Uterus (tissue), 2 donors: ENCODE data around the gene OPRL1.

Experiments used
- POLR2A ChIP-seq, 2 donors: fragments of 450-650 bp; IDR thresholded peaks; one replicate each; pipeline ENCODE4 v1.6.1; 2016; ENCODE audit warnings: antibody characterized with exemption in 2 of 2, mild to moderate bottlenecking in 1 of 2, moderate library complexity in 1 of 2
- TF ChIP-seq, protein P1 (sequence below), 4 experiments: fragments of 200-600 bp in 2 of 4; fragments of 450-650 bp in 2 of 4; sonication (generic) in 2 of 4; IDR thresholded peaks; one replicate each; pipeline ENCODE4 v1.5.1; 2016 to 2019; ENCODE audit warnings: antibody characterized with exemption in 4 of 4, mild to moderate bottlenecking in 2 of 4, moderate library complexity in 1 of 4

DNA sequence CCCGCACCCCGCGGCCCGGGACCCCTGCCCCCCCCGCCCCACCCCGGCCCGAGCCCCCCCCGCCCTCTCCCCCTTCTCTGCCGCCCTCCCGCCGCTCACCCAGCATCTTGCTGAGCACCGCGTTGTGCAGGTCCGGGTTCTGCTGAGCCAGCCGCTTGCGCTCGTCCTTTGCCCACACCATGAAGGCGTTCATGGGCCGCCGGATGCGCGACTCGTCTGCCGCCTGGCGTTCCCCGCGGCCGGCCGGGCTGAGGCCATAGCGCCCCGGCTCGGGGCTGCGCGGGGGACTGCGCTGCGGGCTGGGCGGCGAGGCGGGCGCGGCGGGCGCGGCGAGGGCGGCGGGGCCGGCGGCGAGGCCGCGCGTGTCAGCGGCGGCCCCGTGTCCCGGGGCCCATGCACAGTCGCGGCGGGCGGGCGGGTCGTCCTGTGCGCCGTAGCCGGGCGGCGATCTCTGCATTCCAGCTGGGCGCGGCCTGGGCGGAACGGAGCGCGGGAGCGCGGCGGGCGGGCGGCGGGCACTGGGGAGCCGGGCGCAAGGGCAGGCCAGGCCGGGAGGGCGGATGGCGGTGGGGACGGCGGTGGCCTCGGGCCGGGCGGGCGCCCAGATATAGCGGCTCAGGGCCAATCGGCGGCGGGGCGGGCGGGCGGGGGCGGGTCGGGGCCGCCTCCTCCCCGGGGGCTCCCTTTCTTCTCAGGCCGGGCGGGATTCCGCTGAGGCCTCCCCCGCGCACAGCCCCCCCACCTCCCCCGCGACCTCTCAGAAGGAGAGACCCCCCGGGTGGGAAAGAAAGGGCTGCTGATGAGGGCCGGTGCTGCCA is 30.6 kb upstream of the OPRL1 start, which contains the start of gene SOX18:
- TF ChIP-seq, protein P1, sequence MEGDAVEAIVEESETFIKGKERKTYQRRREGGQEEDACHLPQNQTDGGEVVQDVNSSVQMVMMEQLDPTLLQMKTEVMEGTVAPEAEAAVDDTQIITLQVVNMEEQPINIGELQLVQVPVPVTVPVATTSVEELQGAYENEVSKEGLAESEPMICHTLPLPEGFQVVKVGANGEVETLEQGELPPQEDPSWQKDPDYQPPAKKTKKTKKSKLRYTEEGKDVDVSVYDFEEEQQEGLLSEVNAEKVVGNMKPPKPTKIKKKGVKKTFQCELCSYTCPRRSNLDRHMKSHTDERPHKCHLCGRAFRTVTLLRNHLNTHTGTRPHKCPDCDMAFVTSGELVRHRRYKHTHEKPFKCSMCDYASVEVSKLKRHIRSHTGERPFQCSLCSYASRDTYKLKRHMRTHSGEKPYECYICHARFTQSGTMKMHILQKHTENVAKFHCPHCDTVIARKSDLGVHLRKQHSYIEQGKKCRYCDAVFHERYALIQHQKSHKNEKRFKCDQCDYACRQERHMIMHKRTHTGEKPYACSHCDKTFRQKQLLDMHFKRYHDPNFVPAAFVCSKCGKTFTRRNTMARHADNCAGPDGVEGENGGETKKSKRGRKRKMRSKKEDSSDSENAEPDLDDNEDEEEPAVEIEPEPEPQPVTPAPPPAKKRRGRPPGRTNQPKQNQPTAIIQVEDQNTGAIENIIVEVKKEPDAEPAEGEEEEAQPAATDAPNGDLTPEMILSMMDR (IDR thresholded peaks at IDR 0.05), result no peak
- TF ChIP-seq POLR2A (IDR thresholded peaks at IDR 0.05), result no peak
